ENCODE measurements around the gene CD4. TPM values are rescaled to one million over a fixed set of nuclear protein-coding genes. Genes with fewer than 3 reads are reported as not detected.

The CD4 gene
- total and polyA plus RNA-seq, 4 donors, result 11.3 to 16.6 (median 14.2) TPM

GRCh38 chr12:6796576-6796975, 7.2 kb downstream of the CD4 start:
- Histone ChIP-seq H3K4me3 (ENCODE audit: low read depth, low read length) (no peak overlapping the region), H3K27me3 (ENCODE audit: control insufficient read depth, insufficient read depth, low read length) (no peaks in the 10 kb centered on the region), H3K27ac (ENCODE audit: low read depth, low read length) (no peak overlapping the region), H3K9me3 (ENCODE audit: control insufficient read depth, insufficient read depth, low read length) (no peaks in the 10 kb centered on the region), H3K36me3 (ENCODE audit: control insufficient read depth, insufficient read depth, low read length) (no peaks in the 10 kb centered on the region), H3K4me1 (ENCODE audit: control insufficient read depth, insufficient read depth, low read length) (peaks cover 16% of the 10 kb centered on the region)
- WGBS (ENCODE audit: insufficient coverage), result 97% methylated on average over 4 of the region's 4 CpGs
- DNase-seq (ENCODE audit: low read depth in 4 of 6, low spot score in 6 of 6), result no peak

- H3K27ac ChIP-seq (ENCODE audit: low read depth, low read length), result no peak overlapping the region
- no peak overlapping the region for H3K4me3 ChIP-seq (ENCODE audit: low read depth, low read length)
- no peaks in the 10 kb centered on the region for H3K36me3 ChIP-seq (ENCODE audit: control insufficient read depth, insufficient read depth, low read length)
- H3K9me3 ChIP-seq (ENCODE audit: control insufficient read depth, insufficient read depth, low read length), result no peaks in the 10 kb centered on the region
- H3K27me3 ChIP-seq (ENCODE audit: control insufficient read depth, insufficient read depth, low read length), result no peaks in the 10 kb centered on the region
- 100% methylated on average over 2 of the region's 5 CpGs for WGBS (ENCODE audit: insufficient coverage)
- H3K4me1 ChIP-seq (ENCODE audit: control insufficient read depth, insufficient read depth, low read length), result no peaks in the 10 kb centered on the region
- DNase-seq (ENCODE audit: low read depth in 4 of 6, low spot score in 6 of 6), result no peak
Measured at GRCh38 chr12:6799147-6799546, 9.8 kb downstream of the CD4 start.

GRCh38 chr12:6807170-6807569, 17.8 kb downstream of the CD4 start:
- no peaks in the 10 kb centered on the region for H3K27me3 ChIP-seq (ENCODE audit: control insufficient read depth, insufficient read depth, low read length)
- no peak overlapping the region for H3K27ac ChIP-seq (ENCODE audit: low read depth, low read length)
- DNase-seq (ENCODE audit: low read depth in 4 of 6, low spot score in 6 of 6), result no peak
- no peaks in the 10 kb centered on the region for H3K9me3 ChIP-seq (ENCODE audit: control insufficient read depth, insufficient read depth, low read length)
- H3K4me1 ChIP-seq (ENCODE audit: control insufficient read depth, insufficient read depth, low read length), result no peaks in the 10 kb centered on the region
- no peaks in the 10 kb centered on the region for H3K36me3 ChIP-seq (ENCODE audit: control insufficient read depth, insufficient read depth, low read length)
- no peak overlapping the region for H3K4me3 ChIP-seq (ENCODE audit: low read depth, low read length)
- no CpG with 5 or more reads among the region's 1 CpG for WGBS (ENCODE audit: insufficient coverage)

- Histone ChIP-seq H3K27me3 (ENCODE audit: control insufficient read depth, insufficient read depth, low read length) (no peaks in the 10 kb centered on the region), H3K36me3 (ENCODE audit: control insufficient read depth, insufficient read depth, low read length) (no peaks in the 10 kb centered on the region), H3K9me3 (ENCODE audit: control insufficient read depth, insufficient read depth, low read length) (no peaks in the 10 kb centered on the region), H3K27ac (ENCODE audit: low read depth, low read length) (no peak overlapping the region), H3K4me1 (ENCODE audit: control insufficient read depth, insufficient read depth, low read length) (no peaks in the 10 kb centered on the region), H3K4me3 (ENCODE audit: low read depth, low read length) (no peak overlapping the region)
- no peak for DNase-seq (ENCODE audit: low read depth in 4 of 6, low spot score in 6 of 6)
- WGBS (ENCODE audit: insufficient coverage), result 58% methylated on average over 7 of the region's 10 CpGs
Measured at GRCh38 chr12:6809056-6809455, 19.7 kb downstream of the CD4 start.

GRCh38 chr12:6810758-6811157, 21.4 kb downstream of the CD4 start:
- no peaks in the 10 kb centered on the region for H3K36me3 ChIP-seq (ENCODE audit: control insufficient read depth, insufficient read depth, low read length)
- no peak for DNase-seq (ENCODE audit: low read depth in 4 of 6, low spot score in 6 of 6)
- H3K4me3 ChIP-seq (ENCODE audit: low read depth, low read length), result no peak overlapping the region
- WGBS (ENCODE audit: insufficient coverage), result 60% methylated on average over 1 of the region's 1 CpG
- H3K27me3 ChIP-seq (ENCODE audit: control insufficient read depth, insufficient read depth, low read length), result no peaks in the 10 kb centered on the region
- H3K9me3 ChIP-seq (ENCODE audit: control insufficient read depth, insufficient read depth, low read length), result no peaks in the 10 kb centered on the region
- H3K4me1 ChIP-seq (ENCODE audit: control insufficient read depth, insufficient read depth, low read length), result no peaks in the 10 kb centered on the region
- H3K27ac ChIP-seq (ENCODE audit: low read depth, low read length), result no peak overlapping the region

- Histone ChIP-seq H3K4me1 (ENCODE audit: control insufficient read depth, insufficient read depth, low read length) (peaks cover 6% of the 10 kb centered on the region), H3K27ac (ENCODE audit: low read depth, low read length) (no peak overlapping the region), H3K27me3 (ENCODE audit: control insufficient read depth, insufficient read depth, low read length) (no peaks in the 10 kb centered on the region), H3K4me3 (ENCODE audit: low read depth, low read length) (no peak overlapping the region), H3K9me3 (ENCODE audit: control insufficient read depth, insufficient read depth, low read length) (no peaks in the 10 kb centered on the region), H3K36me3 (ENCODE audit: control insufficient read depth, insufficient read depth, low read length) (no peaks in the 10 kb centered on the region)
- no CpG with 5 or more reads among the region's 4 CpGs for WGBS (ENCODE audit: insufficient coverage)
- DNase-seq (ENCODE audit: low read depth in 4 of 6, low spot score in 6 of 6), result no peak
Measured at GRCh38 chr12:6813363-6813762, 24.0 kb downstream of the CD4 start.

GRCh38 chr12:6816598-6816997, 27.3 kb downstream of the CD4 start:
- no peaks in the 10 kb centered on the region for H3K36me3 ChIP-seq (ENCODE audit: control insufficient read depth, insufficient read depth, low read length)
- no peaks in the 10 kb centered on the region for H3K9me3 ChIP-seq (ENCODE audit: control insufficient read depth, insufficient read depth, low read length)
- H3K4me1 ChIP-seq (ENCODE audit: control insufficient read depth, insufficient read depth, low read length), result peaks cover 36% of the 10 kb centered on the region
- 94% methylated on average over 2 of the region's 3 CpGs for WGBS (ENCODE audit: insufficient coverage)
- no peaks in the 10 kb centered on the region for H3K27me3 ChIP-seq (ENCODE audit: control insufficient read depth, insufficient read depth, low read length)
- DNase-seq (ENCODE audit: low read depth in 4 of 6, low spot score in 6 of 6), result no peak
- H3K27ac ChIP-seq (ENCODE audit: low read depth, low read length), result no peak overlapping the region
- H3K4me3 ChIP-seq (ENCODE audit: low read depth, low read length), result no peak overlapping the region

GRCh38 chr12:6817098-6817497, 27.8 kb downstream of the CD4 start:
- H3K4me3 ChIP-seq (ENCODE audit: low read depth, low read length), result no peak overlapping the region
- H3K27ac ChIP-seq (ENCODE audit: low read depth, low read length), result no peak overlapping the region
- DNase-seq (ENCODE audit: low read depth in 4 of 6, low spot score in 6 of 6), result no peak
- H3K4me1 ChIP-seq (ENCODE audit: control insufficient read depth, insufficient read depth, low read length), result peaks cover 40% of the 10 kb centered on the region
- H3K9me3 ChIP-seq (ENCODE audit: control insufficient read depth, insufficient read depth, low read length), result no peaks in the 10 kb centered on the region
- H3K27me3 ChIP-seq (ENCODE audit: control insufficient read depth, insufficient read depth, low read length), result no peaks in the 10 kb centered on the region
- WGBS (ENCODE audit: insufficient coverage), result 88% methylated on average over 8 of the region's 8 CpGs
- no peaks in the 10 kb centered on the region for H3K36me3 ChIP-seq (ENCODE audit: control insufficient read depth, insufficient read depth, low read length)

GRCh38 chr12:6817662-6818157, 28.4 kb downstream of the CD4 start:
- no peak for DNase-seq (ENCODE audit: low read depth in 4 of 6, low spot score in 6 of 6)
- no peak overlapping the region for H3K4me3 ChIP-seq (ENCODE audit: low read depth, low read length)
- H3K27ac ChIP-seq (ENCODE audit: low read depth, low read length), result no peak overlapping the region
- H3K4me1 ChIP-seq (ENCODE audit: control insufficient read depth, insufficient read depth, low read length), result peaks cover 47% of the 10 kb centered on the region
- 81% methylated on average over 18 of the region's 20 CpGs for WGBS (ENCODE audit: insufficient coverage)
- no peaks in the 10 kb centered on the region for H3K9me3 ChIP-seq (ENCODE audit: control insufficient read depth, insufficient read depth, low read length)
- H3K36me3 ChIP-seq (ENCODE audit: control insufficient read depth, insufficient read depth, low read length), result no peaks in the 10 kb centered on the region
- H3K27me3 ChIP-seq (ENCODE audit: control insufficient read depth, insufficient read depth, low read length), result no peaks in the 10 kb centered on the region

GRCh38 chr12:6818222-6818621, 28.9 kb downstream of the CD4 start:
- Histone ChIP-seq H3K27me3 (ENCODE audit: control insufficient read depth, insufficient read depth, low read length) (no peaks in the 10 kb centered on the region), H3K4me3 (ENCODE audit: low read depth, low read length) (no peak overlapping the region), H3K36me3 (ENCODE audit: control insufficient read depth, insufficient read depth, low read length) (no peaks in the 10 kb centered on the region), H3K4me1 (ENCODE audit: control insufficient read depth, insufficient read depth, low read length) (peaks cover 52% of the 10 kb centered on the region), H3K27ac (ENCODE audit: low read depth, low read length) (no peak overlapping the region), H3K9me3 (ENCODE audit: control insufficient read depth, insufficient read depth, low read length) (no peaks in the 10 kb centered on the region)
- DNase-seq (ENCODE audit: low read depth in 4 of 6, low spot score in 6 of 6), result no peak
- WGBS (ENCODE audit: insufficient coverage), result 47% methylated on average over 10 of the region's 10 CpGs
